ENCODE results near the gene USF2. TPM values are rescaled to one million over a fixed set of nuclear protein-coding genes. Genes with fewer than 3 reads are reported as not detected.
"Not testable (repeated sequence)": the region's sequence is repeated elsewhere in the genome, so short reads cannot be mapped to it uniquely, and the experiment has no call there.

Gene USF2
- polyA plus RNA-seq, 1 of the 3 experiments (the other 2 are of a cell fraction), result 102 TPM

GRCh38 chr19:35285095-35285449 is 16.3 kb downstream of the USF2 start:
- Histone ChIP-seq H3K79me2 (ENCODE audit: insufficient read depth) (no peaks in the 10 kb centered on the region), H3F3A (replicated peaks; ENCODE audit: insufficient read depth) (no peaks in the 10 kb centered on the region), H3K27ac (ENCODE audit: low read depth in 2 of 2, low read length in 1 of 2) (no peak overlapping the region), H3K9me3 (no peaks in the 10 kb centered on the region), H3K4me3 (ENCODE audit: low read depth in 2 of 2, low read length in 1 of 2) (no peak overlapping the region), H3K9ac (no peak overlapping the region), H3K27me3 (ENCODE audit: insufficient read depth) (peaks cover 56% of the 10 kb centered on the region), H3K36me3 (replicated peaks in 1 of 2; ENCODE audit: control insufficient read depth in 1 of 2, insufficient read depth in 2 of 2, low read length in 1 of 2) (no peaks in the 10 kb centered on the region), H3K9me2 (no peaks in the 10 kb centered on the region), H3K4me1 (ENCODE audit: control insufficient read depth in 1 of 2, insufficient read depth in 2 of 2, low read depth in 1 of 2, low read length in 1 of 2) (no peaks in the 10 kb centered on the region), H4K20me1 (ENCODE audit: insufficient read depth) (no peaks in the 10 kb centered on the region), H3K4me2 (no peak overlapping the region), H2AFZ (ENCODE audit: low read depth) (no peak overlapping the region)
- ChIA-PET CTCF (interaction anchor here (0.9 to 1.3 kb wide), 3 partner anchors 10 to 31 kb away, joined by 3 to 4 read pairs (median 4); no protein-coding TSS in a partner anchor), POLR2A (no interaction called here)
- WGBS (ENCODE audit: low lambda C conversion rate), result 0% methylated on average over 1 of the region's 1 CpG
- DNase-seq, result no peak
- TF ChIP-seq GABPA (IDR thresholded peaks at IDR 0.05; ENCODE audit: low read depth) (no peak), CHD2 (IDR thresholded peaks at IDR 0.05; ENCODE audit: low read length, partially characterized antibody) (no peak), MXI1 (IDR thresholded peaks at IDR 0.05; ENCODE audit: low read depth, low read length) (no peak), SIN3A (IDR thresholded peaks at IDR 0.05; ENCODE audit: borderline replicate concordance, low read depth, low read length) (no peak), GATA2 (CRISPR knock-in tag; IDR thresholded peaks at IDR 0.05) (no peak), ELF1 (IDR thresholded peaks at IDR 0.05) (no peak), IRF3 (IDR thresholded peaks at IDR 0.05; ENCODE audit: low read depth, low read length) (no peak)

GRCh38 chr19:35285465-35285864 is 16.7 kb downstream of the USF2 start:
- H3K36me3 ChIP-seq (replicated peaks in 1 of 2; ENCODE audit: control insufficient read depth in 1 of 2, insufficient read depth in 2 of 2, low read length in 1 of 2); H3K9me2 ChIP-seq; H4K20me1 ChIP-seq (ENCODE audit: insufficient read depth); H3K4me1 ChIP-seq (ENCODE audit: control insufficient read depth in 1 of 2, insufficient read depth in 2 of 2, low read depth in 1 of 2, low read length in 1 of 2); DNase-seq; POLR2A ChIA-PET; H2AFZ ChIP-seq (ENCODE audit: low read depth); H3K79me2 ChIP-seq (ENCODE audit: insufficient read depth); H3F3A ChIP-seq (replicated peaks; ENCODE audit: insufficient read depth); H3K27ac ChIP-seq (ENCODE audit: low read depth in 2 of 2, low read length in 1 of 2); H3K4me3 ChIP-seq (ENCODE audit: low read depth in 2 of 2, low read length in 1 of 2); H3K4me2 ChIP-seq; H3K9me3 ChIP-seq; H3K9ac ChIP-seq: not testable (repeated sequence)
- H3K27me3 ChIP-seq (ENCODE audit: insufficient read depth), result peaks cover 60% of the 10 kb centered on the region
- CTCF ChIA-PET, result interaction anchor here (1.0 to 1.3 kb wide), 2 partner anchors 10 to 31 kb away, joined by 4 read pairs; no protein-coding TSS in a partner anchor
- WGBS (ENCODE audit: low lambda C conversion rate), result 56% methylated on average over 3 of the region's 3 CpGs

GRCh38 chr19:35286101-35286500 is 17.3 kb downstream of the USF2 start:
- H3K4me1 ChIP-seq (ENCODE audit: control insufficient read depth in 1 of 2, insufficient read depth in 2 of 2, low read depth in 1 of 2, low read length in 1 of 2); H3K9ac ChIP-seq; H3F3A ChIP-seq (replicated peaks; ENCODE audit: insufficient read depth); H3K36me3 ChIP-seq (replicated peaks in 1 of 2; ENCODE audit: control insufficient read depth in 1 of 2, insufficient read depth in 2 of 2, low read length in 1 of 2); H2AFZ ChIP-seq (ENCODE audit: low read depth); DNase-seq; H3K79me2 ChIP-seq (ENCODE audit: insufficient read depth); H4K20me1 ChIP-seq (ENCODE audit: insufficient read depth); H3K9me2 ChIP-seq; H3K4me2 ChIP-seq; H3K27ac ChIP-seq (ENCODE audit: low read depth in 2 of 2, low read length in 1 of 2); H3K9me3 ChIP-seq; H3K4me3 ChIP-seq (ENCODE audit: low read depth in 2 of 2, low read length in 1 of 2); POLR2A ChIA-PET: not testable (repeated sequence)
- CTCF ChIA-PET, result interaction anchor here (1.0 to 1.3 kb wide), 2 partner anchors 21 to 30 kb away, joined by 3 to 4 read pairs; no protein-coding TSS in a partner anchor
- peaks cover 66% of the 10 kb centered on the region for H3K27me3 ChIP-seq (ENCODE audit: insufficient read depth)
- WGBS (ENCODE audit: low lambda C conversion rate), result 22% methylated on average over 5 of the region's 5 CpGs
